ENCODE results near the gene MT1E.
A peak's percentile ranks its signal among the peaks of the same experiment; 100 is the strongest.
"Not testable (repeated sequence)": the region's sequence is repeated elsewhere in the genome, so short reads cannot be mapped to it uniquely, and the experiment has no call there.

MT1E gene

GRCh38 chr16:56625140-56625942, at the start of gene MT1E:
Gene MT1E (plus strand): TSS chr16:56625781. CDS start chr16:56625852, 71 bp downstream.
- peak; percentile 73 for DNase-seq (ENCODE audit: low spot score)

- peak; percentile 36 for DNase-seq (ENCODE audit: low spot score)
Measured at GRCh38 chr16:56576585-56577299, 48.8 kb upstream of the MT1E start.

GRCh38 chr16:56577300-56577625, 48.3 kb upstream of the MT1E start:
- DNase-seq (ENCODE audit: low spot score): no peak

- DNase-seq (ENCODE audit: low spot score): no peak
Measured at GRCh38 chr16:56580391-56581048, 45.1 kb upstream of the MT1E start.

GRCh38 chr16:56582911-56583310, 42.7 kb upstream of the MT1E start:
- DNase-seq (ENCODE audit: low spot score): not testable (repeated sequence)

GRCh38 chr16:56583351-56584168, 42.0 kb upstream of the MT1E start:
- no peak for DNase-seq (ENCODE audit: low spot score)

- DNase-seq (ENCODE audit: low spot score): no peak
Measured at GRCh38 chr16:56584276-56584675, 41.3 kb upstream of the MT1E start.

- DNase-seq (ENCODE audit: low spot score): no peak
Measured at GRCh38 chr16:56588781-56589140, 36.8 kb upstream of the MT1E start.

- peak; percentile 70 for DNase-seq (ENCODE audit: low spot score)
Measured at GRCh38 chr16:56589141-56590039, 36.2 kb upstream of the MT1E start, which contains the start of gene MT3. Gene MT3 (plus strand): TSS chr16:56589528. CDS start chr16:56589591, 63 bp downstream.

- DNase-seq (ENCODE audit: low spot score): peak; percentile 29
Measured at GRCh38 chr16:56591377-56592060, 34.1 kb upstream of the MT1E start.

GRCh38 chr16:56593573-56594291, 31.8 kb upstream of the MT1E start:
- no peak for DNase-seq (ENCODE audit: low spot score)

GRCh38 chr16:56594292-56594619, 31.3 kb upstream of the MT1E start:
- no peak for DNase-seq (ENCODE audit: low spot score)

GRCh38 chr16:56600398-56600999, 25.1 kb upstream of the MT1E start:
- DNase-seq (ENCODE audit: low spot score): no peak

- no peak for DNase-seq (ENCODE audit: low spot score)
Measured at GRCh38 chr16:56601325-56601724, 24.3 kb upstream of the MT1E start.

- no peak for DNase-seq (ENCODE audit: low spot score)
Measured at GRCh38 chr16:56603589-56603988, 22.0 kb upstream of the MT1E start.

GRCh38 chr16:56604966-56605365, 20.6 kb upstream of the MT1E start:
- no peak for DNase-seq (ENCODE audit: low spot score)

GRCh38 chr16:56605475-56605874, 20.1 kb upstream of the MT1E start:
- no peak for DNase-seq (ENCODE audit: low spot score)

- no peak for DNase-seq (ENCODE audit: low spot score)
Measured at GRCh38 chr16:56606071-56606475, 19.5 kb upstream of the MT1E start.

- DNase-seq (ENCODE audit: low spot score): no peak
Measured at GRCh38 chr16:56606476-56607108, 19.0 kb upstream of the MT1E start.

All from putamen (tissue), 1 donor.